DMS153 (cell line): ENCODE data around the gene AFG1L.
"Not testable (repeated sequence)": the region's sequence is repeated elsewhere in the genome, so short reads cannot be mapped to it uniquely, and the experiment has no call there.

Source experiments
- DNase-seq: peaks from one replicate; lab custom pipeline; 2025; lab: John Stamatoyannopoulos, UW

Gene AFG1L

GRCh38 chr6:108350528-108350927 lies 55.7 kb downstream of the AFG1L start:
- DNase-seq, result no peak

GRCh38 chr6:108353853-108354252 lies 59.0 kb downstream of the AFG1L start:
- no peak for DNase-seq

GRCh38 chr6:108355120-108355519 lies 60.3 kb downstream of the AFG1L start:
- no peak for DNase-seq

- DNase-seq, result no peak
Measured at GRCh38 chr6:108355890-108356289, 61.0 kb downstream of the AFG1L start.

DNA sequence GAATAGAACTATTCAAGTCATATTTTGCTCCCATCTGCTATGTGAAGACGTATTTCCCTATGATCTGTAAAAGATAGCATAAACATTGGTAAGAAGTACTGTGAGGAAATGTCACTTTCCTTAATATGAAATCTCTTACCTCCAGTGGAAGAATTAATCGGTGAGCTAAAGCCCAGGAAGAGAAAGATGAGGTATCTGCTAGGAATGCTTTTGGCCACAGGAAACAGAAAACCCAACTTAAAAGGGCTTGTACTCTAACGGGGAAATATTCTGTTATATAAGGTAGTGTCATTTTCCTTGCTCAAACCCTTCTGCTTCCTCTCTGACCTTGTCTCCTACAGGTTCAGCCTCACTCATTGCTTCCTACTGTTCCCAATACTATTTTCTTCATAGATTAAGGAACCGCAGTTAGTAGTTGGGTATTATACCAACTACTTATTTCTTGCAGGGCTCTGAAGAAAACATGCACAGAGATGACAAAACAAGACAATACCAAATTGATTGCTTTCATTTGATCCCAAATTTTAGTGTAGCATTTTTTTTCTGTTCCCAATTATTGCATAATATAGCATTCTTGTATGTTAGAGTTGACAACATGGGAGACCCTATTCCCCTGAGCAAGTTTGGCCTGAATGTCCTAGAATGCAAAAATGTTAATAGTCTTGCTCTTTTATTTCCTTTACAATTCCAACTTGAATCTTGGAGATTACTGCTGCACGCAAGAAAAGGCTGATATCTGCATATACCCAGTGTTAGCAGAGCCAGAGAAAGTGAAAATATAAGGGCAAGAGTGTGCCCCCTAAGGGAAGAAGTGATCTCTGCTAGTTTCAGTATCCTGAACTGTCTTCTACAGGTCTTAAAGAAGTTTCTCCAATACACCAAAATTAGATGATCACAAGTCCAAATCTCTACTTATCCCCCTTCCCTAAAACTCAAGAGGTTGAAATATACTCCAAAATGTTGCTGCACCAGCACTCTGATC lies 65.3 kb downstream of the AFG1L start:
- DNase-seq, result no peak

GRCh38 chr6:108360919-108361311 lies 66.1 kb downstream of the AFG1L start:
- no peak for DNase-seq

- DNase-seq, result no peak
Measured at GRCh38 chr6:108361312-108361932, 66.6 kb downstream of the AFG1L start.

DNA sequence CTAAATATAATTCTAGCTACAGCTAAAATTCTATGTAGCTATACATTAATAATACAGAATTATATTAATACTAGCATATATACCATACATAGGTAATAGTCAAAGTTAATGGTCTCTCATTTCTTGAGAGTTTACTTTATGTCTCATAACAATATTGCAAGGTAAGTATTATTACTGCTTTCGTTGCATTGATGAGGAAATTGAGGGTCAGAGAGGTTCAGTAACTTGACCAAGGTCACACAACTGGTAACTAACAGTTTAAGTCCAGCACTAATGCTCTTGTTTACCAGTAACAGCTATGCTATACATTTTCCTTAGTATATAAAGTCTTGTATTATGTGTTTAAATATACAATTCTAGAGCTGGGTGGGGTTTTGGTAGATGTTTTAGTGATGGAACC lies 67.6 kb downstream of the AFG1L start:
- DNase-seq, result no peak

DNA sequence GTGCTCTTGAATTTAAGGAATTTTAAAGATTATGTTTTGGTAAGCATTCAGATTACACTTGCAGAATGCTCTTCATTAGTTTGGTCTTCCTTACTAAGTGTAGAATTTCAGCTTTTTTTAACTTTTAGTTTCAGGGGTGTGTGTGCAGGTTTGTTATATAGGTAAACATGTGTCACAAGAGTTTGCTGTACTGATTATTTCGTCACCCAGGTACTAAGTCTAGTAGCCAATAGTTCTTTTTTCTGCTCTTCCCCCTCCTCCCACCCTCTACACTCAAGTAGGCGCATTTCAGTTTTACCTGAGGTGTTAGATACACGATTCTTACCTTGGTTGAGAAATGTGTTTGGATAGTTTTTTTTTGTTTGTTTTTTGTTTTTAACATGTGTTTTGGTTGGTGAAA lies 68.3 kb downstream of the AFG1L start:
- no peak for DNase-seq

GRCh38 chr6:108363889-108364313 lies 69.0 kb downstream of the AFG1L start:
- DNase-seq, result no peak

DNA sequence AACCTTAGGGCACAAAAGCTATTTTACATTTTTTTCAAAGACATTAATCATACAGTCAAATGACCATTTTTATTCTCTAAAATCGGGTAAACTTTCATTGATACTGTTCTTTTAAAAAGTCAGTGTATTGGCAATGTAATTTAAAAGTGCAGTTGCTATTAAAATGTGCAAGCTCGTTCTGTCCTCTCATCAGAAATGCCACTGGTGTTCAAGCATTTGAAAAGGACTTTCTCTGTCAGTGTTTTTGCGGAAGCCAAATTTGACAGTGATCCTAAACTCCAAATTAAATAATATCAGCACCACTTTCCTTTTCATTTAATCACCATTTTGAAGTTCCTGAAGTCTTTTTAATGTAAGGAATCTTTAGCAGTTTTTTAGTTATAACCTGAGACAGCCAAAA lies 69.6 kb downstream of the AFG1L start:
- no peak for DNase-seq

DNA sequence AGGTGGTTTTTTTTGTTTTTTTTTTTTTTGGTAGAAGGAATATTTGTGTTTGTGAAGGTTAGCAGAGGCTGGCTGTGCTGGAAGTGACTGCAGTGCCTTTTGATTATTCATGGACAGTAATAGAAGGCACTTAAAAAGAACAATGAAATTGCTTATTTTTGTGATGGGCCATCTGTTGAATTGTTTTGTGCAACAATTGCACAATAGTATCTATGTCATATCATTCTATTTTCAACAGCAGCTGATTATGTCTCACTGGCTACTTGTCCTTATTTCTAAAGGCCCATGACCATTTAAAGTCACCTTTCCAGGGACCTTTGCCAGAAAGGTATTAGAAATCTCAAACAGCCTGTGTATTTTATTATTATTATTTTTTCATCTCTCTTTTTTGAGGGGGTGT lies 70.6 kb downstream of the AFG1L start:
- DNase-seq, result no peak

- no peak for DNase-seq
Measured at GRCh38 chr6:108366236-108366635, 71.4 kb downstream of the AFG1L start.

GRCh38 chr6:108368431-108369030 lies 73.7 kb downstream of the AFG1L start:
- DNase-seq, result no peak

DNA sequence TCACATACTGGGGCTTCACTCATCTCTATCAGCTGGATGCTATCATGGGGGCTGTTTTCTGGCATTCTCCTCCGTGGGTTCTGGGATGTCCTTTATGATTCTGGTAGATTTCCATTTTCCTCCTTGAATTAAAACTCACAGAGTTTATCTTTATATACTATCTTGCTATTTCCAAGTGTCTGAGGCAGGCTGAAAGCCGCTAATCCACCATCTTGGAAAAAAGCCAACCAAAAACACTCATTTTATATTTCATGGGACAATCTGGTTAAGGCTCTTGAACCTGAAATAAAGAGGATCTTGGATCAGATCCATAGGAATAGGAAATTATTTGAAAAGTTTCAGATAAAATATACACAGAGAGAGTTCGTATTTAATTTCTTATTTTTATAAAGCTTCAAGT lies 86.0 kb downstream of the AFG1L start:
- no peak for DNase-seq

DNA sequence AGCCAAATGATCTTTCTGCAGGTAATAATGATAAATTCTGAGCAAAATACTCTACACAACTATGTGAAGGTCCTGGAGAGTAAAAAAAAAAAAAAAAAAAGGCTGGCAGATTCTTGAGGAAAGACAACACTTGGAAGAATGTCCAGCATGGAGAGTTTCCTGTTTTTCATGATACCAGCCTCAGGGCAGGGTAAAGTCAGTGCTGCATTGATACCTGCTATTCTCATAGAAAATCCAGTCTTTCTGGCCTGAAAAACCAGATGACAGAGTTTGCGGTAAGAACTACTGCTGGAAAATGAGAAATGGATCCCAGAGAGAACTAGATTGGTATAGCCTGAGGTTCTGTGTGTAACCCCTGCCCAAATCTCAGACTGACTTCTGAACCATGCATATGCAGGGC lies 89.1 kb downstream of the AFG1L start:
- DNase-seq, result no peak

- not testable (repeated sequence) for DNase-seq
Measured at GRCh38 chr6:108389190-108389589, 94.3 kb downstream of the AFG1L start.

DNA sequence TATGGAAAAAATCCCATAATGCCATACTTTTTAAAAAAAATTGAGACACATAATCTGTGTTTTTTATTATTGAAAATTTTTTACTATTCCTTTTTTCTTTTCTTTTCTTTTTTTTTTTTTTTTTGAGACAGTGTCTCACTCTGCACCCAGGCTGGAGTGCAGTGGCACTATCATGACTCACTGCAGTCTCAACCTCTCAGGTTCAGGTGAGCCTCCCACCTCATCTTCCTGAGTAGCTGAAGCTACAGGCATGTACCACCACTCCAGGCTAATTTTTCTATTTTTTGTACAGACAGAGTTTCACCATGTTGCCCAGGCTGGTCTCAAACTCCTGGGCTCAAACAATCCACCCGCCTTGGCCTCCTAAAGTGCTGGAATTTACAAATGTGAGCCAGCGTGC lies 100.4 kb downstream of the AFG1L start:
- no peak for DNase-seq

GRCh38 chr6:108403236-108403635 lies 108.4 kb downstream of the AFG1L start:
- DNase-seq, result no peak

GRCh38 chr6:108406943-108407342 lies 112.1 kb downstream of the AFG1L start:
- no peak for DNase-seq

- no peak for DNase-seq
Measured at GRCh38 chr6:108407904-108408827, 113.3 kb downstream of the AFG1L start.

DNA sequence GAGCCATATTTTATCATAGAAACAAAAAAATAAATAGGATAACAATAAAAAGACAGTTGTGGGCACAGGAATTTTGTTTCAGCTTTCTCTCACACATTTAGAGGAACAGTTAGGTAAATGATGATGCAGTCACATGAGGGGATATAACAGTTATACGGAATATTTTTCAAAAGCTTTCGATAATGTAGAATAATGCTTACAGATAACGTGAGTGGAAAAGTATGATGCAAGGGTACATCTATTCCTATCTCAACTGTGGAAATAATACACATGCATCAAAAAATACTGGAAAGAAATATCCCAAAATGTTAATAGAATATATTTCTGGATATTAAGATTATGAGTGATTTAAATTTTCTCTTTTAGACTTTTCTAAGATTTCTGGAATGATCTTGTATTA lies 114.0 kb downstream of the AFG1L start:
- no peak for DNase-seq
